GM12878 (cell line): ENCODE results near the gene HEBP2. TPM values are rescaled to one million over a fixed set of nuclear protein-coding genes. Genes with fewer than 3 reads are reported as not detected.

Experiments
- ATAC-seq: fragments of 200-7000 bp; cut with Tn5 transposase; 3 replicates; pipeline ENCODE4 v1.9.1; 2020; ENCODE audit warnings: mild to moderate bottlenecking, moderate library complexity
- BruUV-seq: library from RNA; stranded (reverse); fragments of 400-500 nt; replicated peaks from 2 replicates; lab custom pipeline; 2021; lab: Mats Ljungman, UMichigan
- CTCF ChIA-PET: fragments of 300-600 bp; sonication (Branson Sonifier 250); formaldehyde crosslinking; extraction: SDS; loops from one replicate; lab custom pipeline; 2021; ENCODE audit warnings: inconsistent platforms; lab: Yijun Ruan, JAX
- POLR2A ChIA-PET: fragments of 350-600 bp; formaldehyde crosslinking; extraction: SDS; loops from one replicate; lab custom pipeline; 2021; ENCODE audit warnings: inconsistent platforms; lab: Charles Lee
- RAD21 ChIA-PET: fragments of 300-600 bp; sonication (Branson Sonifier 250); formaldehyde crosslinking; loops from one replicate; lab custom pipeline; 2023; ENCODE audit warnings: antibody characterized with exemption; ENCODE audit not compliant: unreplicated experiment; lab: Charles Lee
- SMC1A ChIA-PET: fragments of 300-600 bp; sonication (Branson Sonifier 250); formaldehyde crosslinking; loops from one replicate; lab custom pipeline; 2023; ENCODE audit not compliant: unreplicated experiment, uncharacterized antibody; lab: Charles Lee
- DNase-seq: peaks from one replicate; pipeline ENCODE4 v3.0.0-alpha.2; 2011; ENCODE audit warnings: low read depth, low spot score
- FAIRE-seq: peaks from 3 replicates; lab custom pipeline; 2011; peaks lifted over from hg19 to GRCh38; lab: Jason Lieb, UNC
- H2AFZ ChIP-seq: 2 replicates; pipeline ENCODE4 v1.6.0; 2011; ENCODE audit warnings: low read depth, low read length, control low read depth; ENCODE audit not compliant: control insufficient read depth
- H3K27ac ChIP-seq: 2 replicates; pipeline ENCODE4 v1.5.1; 2011; ENCODE audit warnings: control low read depth; ENCODE audit not compliant: control insufficient read depth, insufficient read depth
- H3K27me3 ChIP-seq, 2 experiments: replicated peaks in 1 of 2; 2 replicates each; pipeline versions ENCODE4 v1.6.0 to v1.6.1; 2011; ENCODE audit warnings: low read length in 1 of 2; ENCODE audit not compliant: control insufficient read depth in 2 of 2, insufficient read depth in 2 of 2
- H3K36me3 ChIP-seq, 2 experiments: 2 replicates each; pipeline ENCODE4 v1.5.1; 2011; ENCODE audit warnings: low read length in 1 of 2; ENCODE audit not compliant: control insufficient read depth in 2 of 2, insufficient read depth in 2 of 2
- H3K4me1 ChIP-seq: 2 replicates; pipeline ENCODE4 v1.6.1; 2011; ENCODE audit warnings: mild to moderate bottlenecking, low read length, moderate library complexity, mixed read lengths; ENCODE audit not compliant: control insufficient read depth, insufficient read depth
- H3K4me2 ChIP-seq: 2 replicates; pipeline ENCODE4 v1.6.0; 2011; ENCODE audit warnings: control low read depth; ENCODE audit not compliant: control insufficient read depth, insufficient read depth
- H3K4me3 ChIP-seq: fragments of 200-600 bp; sonication (generic); 2 replicates; pipeline ENCODE4 v1.5.1; 2016
- H3K79me2 ChIP-seq: 2 replicates; pipeline ENCODE4 v1.6.0; 2011; ENCODE audit warnings: low read length; ENCODE audit not compliant: control insufficient read depth, insufficient read depth
- H3K9ac ChIP-seq: 2 replicates; pipeline ENCODE4 v1.8.0; 2011; ENCODE audit warnings: low read length, control low read depth, mixed read lengths; ENCODE audit not compliant: control insufficient read depth, insufficient read depth
- H3K9me3 ChIP-seq: replicated peaks from 3 replicates; pipeline ENCODE4 v1.5.1; 2011; ENCODE audit warnings: mild to moderate bottlenecking, low read length; ENCODE audit not compliant: control insufficient read depth, insufficient read depth
- H4K20me1 ChIP-seq: 2 replicates; pipeline ENCODE4 v1.6.0; 2011; ENCODE audit not compliant: control insufficient read depth, insufficient read depth
- ATF7 ChIP-seq: fragments of 450-650 bp; IDR thresholded peaks from 2 replicates; pipeline ENCODE4 v1.6.1; 2016; ENCODE audit warnings: low read depth, mild to moderate bottlenecking
- HDGF ChIP-seq: fragments of 450-650 bp; IDR thresholded peaks from 2 replicates; pipeline ENCODE4 v1.6.1; 2016; ENCODE audit warnings: antibody characterized with exemption
- KAT2A ChIP-seq: conservative IDR thresholded peaks from 2 replicates; pipeline ENCODE4 v1.6.1; 2011; ENCODE audit warnings: low read depth, low read length; ENCODE audit not compliant: control insufficient read depth
- MXI1 ChIP-seq: fragments of 150-350 bp; IDR thresholded peaks from 2 replicates; pipeline ENCODE4 v1.6.1; 2011; ENCODE audit warnings: low read depth, mild to moderate bottlenecking, inconsistent platforms, low read length, improper control_type of control experiment
- NFIC ChIP-seq: IDR thresholded peaks from 2 replicates; pipeline ENCODE4 v1.6.1; 2012; ENCODE audit warnings: low read depth, mild to moderate bottlenecking, inconsistent platforms, low read length, moderate library complexity
- PRDM15 ChIP-seq: fragments of 450-650 bp; formaldehyde crosslinking; IDR thresholded peaks from 2 replicates; pipeline ENCODE4 v1.4.0; 2020; ENCODE audit warnings: mild to moderate bottlenecking, moderate library complexity
- SKIL ChIP-seq: fragments of 450-650 bp; IDR thresholded peaks from 2 replicates; pipeline ENCODE4 v1.6.1; 2017; ENCODE audit warnings: mild to moderate bottlenecking, low read depth, inconsistent platforms; ENCODE audit not compliant: poor library complexity, severe bottlenecking
- SMAD1 ChIP-seq: fragments of 450-650 bp; IDR thresholded peaks from 2 replicates; pipeline ENCODE4 v1.6.1; 2018; ENCODE audit warnings: mild to moderate bottlenecking, low read depth; ENCODE audit not compliant: partially characterized antibody
- SPI1 ChIP-seq: IDR thresholded peaks from 2 replicates; pipeline ENCODE4 v1.6.1; 2011; ENCODE audit warnings: low read depth, mild to moderate bottlenecking, low read length, moderate library complexity, borderline replicate concordance; ENCODE audit not compliant: insufficient read depth
- WGBS: methylation state at CpG from one replicate; pipeline ENCODE4 v1.1.6; 2016; ENCODE audit warnings: low lambda C conversion rate; ENCODE audit not compliant: insufficient replicate concordance, insufficient coverage; ENCODE audit errors: missing lambda C conversion rate; 5-methylcytosine and 5-hydroxymethylcytosine counted together
- in situ Hi-C: fragments of 300-500 bp; cut with MboI; formaldehyde crosslinking; loops from 9 replicates; pipeline ENCODE4 v1.14.3; 2018; ENCODE audit warnings: mixed read lengths
- intact Hi-C: fragments of 100-400 bp; cut with micrococcal nuclease; formaldehyde crosslinking; loops from one replicate; pipeline ENCODE4 v1.14.2; 2022; ENCODE audit not compliant: unreplicated experiment
- polyA plus RNA-seq, 11 experiments: library from polyadenylated mRNA; depleted of rRNA in 4 of 11; unstranded in 6 of 11; stranded (reverse) in 5 of 11; fragments of >200 nt; fragmentation: Nextera tagmentation in 4 of 11; fragmentation: Illumina TruSeq in 1 of 11; extraction: Ambion mirVana in 4 of 11; extraction: Trizol in 1 of 11; gene quantifications; 1 replicate in 1 of 11; 2 replicates in 10 of 11; pipeline versions ENCODE4 v1.2.1 to v1.2.3, GENCODE V29; 2011 to 2016; ENCODE audit warnings: inconsistent platforms in 2 of 11, missing spikeins in 2 of 11, low read depth in 1 of 11
- total RNA-seq, 4 experiments: library from RNA; depleted of rRNA in 3 of 4; stranded (reverse); fragments of >200 nt in 3 of 4; fragmentation: Illumina TruSeq in 1 of 4; extraction: Trizol in 1 of 4; gene quantifications; 2 replicates each; pipeline versions ENCODE4 v1.2.1 to v1.2.3, GENCODE V29; 2013 to 2021

The HEBP2 gene
- total and polyA plus RNA-seq, 10 of the 15 experiments (the other 5 are each of a cell fraction or from before 2014, with no cell fraction given), result 3.8 to 41.8 (median 16.9) TPM

GRCh38 chr6:138393871-138394783 is 9.9 kb upstream of the HEBP2 start:
- Histone ChIP-seq H3K27me3 (no peaks in the 10 kb centered on the region), H2AFZ (no peak overlapping the region), H3K4me3 (no peak overlapping the region), H3K79me2 (no peaks in the 10 kb centered on the region), H3K27ac (no peak overlapping the region)
- FAIRE-seq (no peak), ATAC-seq (peak; percentile 78)
- ChIA-PET POLR2A (interaction anchor here (0.6 kb wide), 1 partner anchor 632 kb away, joined by 3 read pairs; no protein-coding TSS in a partner anchor), SMC1A (interaction anchor here (0.6 to 1.4 kb wide), 3 partner anchors 13 to 279 kb away, joined by 3 to 6 read pairs (median 3); no protein-coding TSS in a partner anchor)
- WGBS, result 38% methylated on average over 5 of the region's 5 CpGs
- TF ChIP-seq ATF7 (peak; percentile 55), SPI1 (peak; percentile 73; the same call in 1 of the 2 replicates), SMAD1 (no peak), NFIC (0 out of 2 replicates have a peak, but pooled peaks have one; percentile 30)
- TF ChIP-seq, all 136 proteins: peak for 3
- Histone ChIP-seq H3K4me1 (no peaks in the 10 kb centered on the region), H3K36me3 (no peaks in the 10 kb centered on the region), H3K9ac (no peak overlapping the region), H3K9me3 (no peaks in the 10 kb centered on the region), H3K4me2 (no peak overlapping the region), H4K20me1 (no peaks in the 10 kb centered on the region)
- no TSS peak for BruUV-seq
- CTCF ChIA-PET, result interaction anchor here (0.7 to 1.0 kb wide), 3 partner anchors 9 to 369 kb away, joined by 3 to 5 read pairs (median 3); no protein-coding TSS in a partner anchor
- intact Hi-C loops (no loop called here), in situ Hi-C loops (no loop called here)
- RAD21 ChIA-PET, result no interaction called here
- no peak for DNase-seq

DNA sequence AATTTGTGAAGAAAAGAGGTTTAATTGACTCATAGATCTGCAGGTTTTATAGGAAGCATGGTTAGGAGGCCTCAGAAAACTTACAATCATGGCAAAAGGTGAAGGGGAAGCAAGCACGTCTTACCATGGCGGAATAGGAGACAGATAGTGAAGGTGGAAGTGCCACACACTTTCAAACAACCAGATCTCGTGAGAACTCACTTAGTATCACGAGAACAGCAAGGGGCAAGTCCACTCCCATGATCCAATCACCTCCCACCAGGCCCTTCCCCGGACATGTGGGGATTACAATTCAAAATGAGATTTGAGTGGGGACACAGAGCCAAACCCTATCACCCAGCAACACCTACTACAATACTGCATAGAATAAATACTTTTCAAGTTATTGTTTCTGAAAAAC is 7.3 kb upstream of the HEBP2 start:
- ChIA-PET RAD21 (no interaction called here), SMC1A (no interaction called here), POLR2A (interaction anchor here (0.5 kb wide), 1 partner anchor 354 kb away, joined by 3 read pairs; no protein-coding TSS in a partner anchor), CTCF (interaction anchor here (1.3 kb wide), 1 partner anchor 280 kb away, joined by 3 read pairs; no protein-coding TSS in a partner anchor)
- DNase-seq (no peak), ATAC-seq (no peak), FAIRE-seq (no peak)
- no peak overlapping the region for H3K4me2 ChIP-seq
- H3K27ac ChIP-seq, result no peak overlapping the region
- 40% methylated on average over 5 of the region's 5 CpGs for WGBS
- in situ Hi-C loops, result no loop called here
- H3K4me1 ChIP-seq, result no peaks in the 10 kb centered on the region
- no peaks in the 10 kb centered on the region for H3K9me3 ChIP-seq
- no peaks in the 10 kb centered on the region for H3K79me2 ChIP-seq
- H3K9ac ChIP-seq, result no peak overlapping the region
- H3K27me3 ChIP-seq, result no peaks in the 10 kb centered on the region
- no peak overlapping the region for H3K4me3 ChIP-seq
- no peaks in the 10 kb centered on the region for H4K20me1 ChIP-seq
- intact Hi-C loops, result no loop called here
- H3K36me3 ChIP-seq, result no peaks in the 10 kb centered on the region
- H2AFZ ChIP-seq, result no peak overlapping the region
- no TSS peak for BruUV-seq
- TF ChIP-seq HDGF (no peak), SKIL (no peak), PRDM15 (CRISPR knock-in tag) (no peak), KAT2A (no peak), MXI1 (no peak)
